Caco-2 (cell line): ENCODE measurements around the gene ANKRD61. TPM values are rescaled to one million over a fixed set of nuclear protein-coding genes. Genes with fewer than 3 reads are reported as not detected.

Experiments used
- total RNA-seq: library from RNA; stranded (reverse); gene quantifications from 2 replicates; pipeline ENCODE4 v1.2.3, GENCODE V29; 2022

The ANKRD61 gene
- total RNA-seq, 1 experiment from 2014 or later = 0.32 TPM

Other genes with a start within 250 kb of the ANKRD61 start
- 40.6 and 44.6 TPM in 2 replicates for gene RNF216, start 249.7 kb upstream of the ANKRD61 start, total RNA-seq
- gene OCM, start 150.6 kb upstream of the ANKRD61 start, total RNA-seq = not detected in 2 replicates
- 65.2 and 76.4 TPM in 2 replicates for gene CCZ1, start 132.6 kb upstream of the ANKRD61 start, total RNA-seq
- 0.16 TPM in 1 of 2 replicates, not detected in the other for gene RSPH10B, start 60.7 kb upstream of the ANKRD61 start, total RNA-seq
- gene PMS2, start 22.3 kb upstream of the ANKRD61 start, total RNA-seq = 22.6 TPM in 2 replicates
- gene AIMP2, start 22.1 kb upstream of the ANKRD61 start, total RNA-seq = 85.1 and 96.3 TPM in 2 replicates
- 138 and 142 TPM in 2 replicates for gene EIF2AK1, start 27.8 kb downstream of the ANKRD61 start, total RNA-seq
- 14.7 and 16.1 TPM in 2 replicates for gene USP42, start 73.6 kb downstream of the ANKRD61 start, total RNA-seq
- gene CYTH3, start 241.2 kb downstream of the ANKRD61 start, total RNA-seq = 27.8 and 29.1 TPM in 2 replicates